Stimulated activated CD4-positive, alpha-beta T cell treated with anti-CD3 and anti-CD28 coated beads, Interleukin-12 subunit alpha, Interleukin-12 subunit beta, amount 100 ng/mL, for 48 hours (primary cell): Measurements from ENCODE around the gene COMT.

Experiments
- DNase-seq, 3 donors: peaks; one replicate each; pipeline ENCODE4 v3.0.0-alpha.2; 2020; ENCODE audit warnings: low read depth in 2 of 3, low spot score in 1 of 3

The COMT gene

GRCh38 chr22:19968450-19968891 is 26.9 kb downstream of the COMT start:
- no peak for DNase-seq

- no peak for DNase-seq
These were observed 27.8 kb downstream of the COMT start for GRCh38 chr22:19969141-19969928.

GRCh38 chr22:19970031-19970478 is 28.5 kb downstream of the COMT start:
- DNase-seq: no peak

GRCh38 chr22:19970479-19971275 is 29.1 kb downstream of the COMT start:
- peak; percentile 57 to 79 (median 66) for DNase-seq

- no peak for DNase-seq
These were observed 29.9 kb downstream of the COMT start for GRCh38 chr22:19971276-19972124.

- DNase-seq: no peak
These were observed 30.7 kb downstream of the COMT start for GRCh38 chr22:19972251-19972650.

GRCh38 chr22:19972652-19973550 is 31.3 kb downstream of the COMT start:
- no peak for DNase-seq

GRCh38 chr22:19973551-19974267 is 32.1 kb downstream of the COMT start:
- DNase-seq: no peak

- no peak for DNase-seq
These were observed 32.8 kb downstream of the COMT start for GRCh38 chr22:19974268-19974861.

GRCh38 chr22:19974935-19975706 is 33.5 kb downstream of the COMT start:
- DNase-seq: no peak

- DNase-seq: no peak
These were observed 34.1 kb downstream of the COMT start for GRCh38 chr22:19975707-19976035.

- DNase-seq: no peak
These were observed 35.1 kb downstream of the COMT start for GRCh38 chr22:19976671-19977070.

GRCh38 chr22:19977296-19978243 is 36.0 kb downstream of the COMT start:
- DNase-seq: no peak

- DNase-seq: no peak
These were observed 37.2 kb downstream of the COMT start for GRCh38 chr22:19978748-19979147.

GRCh38 chr22:19979712-19980493 is 38.3 kb downstream of the COMT start:
- no peak for DNase-seq

- no peak for DNase-seq
These were observed 39.2 kb downstream of the COMT start for GRCh38 chr22:19980766-19981165.
